Bronchial epithelial cell (primary cell): ENCODE measurements around the gene RNF138. TPM values are rescaled to one million over a fixed set of nuclear protein-coding genes. Genes with fewer than 3 reads are reported as not detected.
"Not testable (repeated sequence)": the region's sequence is repeated elsewhere in the genome, so short reads cannot be mapped to it uniquely, and the experiment has no call there.

Experiments used
- DNase-seq: peaks from one replicate; pipeline ENCODE4 v3.0.0-alpha.2; 2010; ENCODE audit warnings: low read depth
- FAIRE-seq: peaks from 2 replicates; lab custom pipeline; 2011; peaks lifted over from hg19 to GRCh38; lab: Jason Lieb, UNC
- H3K27me3 ChIP-seq: 2 replicates; pipeline ENCODE4 v1.5.1; 2011; ENCODE audit warnings: low read length; ENCODE audit not compliant: control insufficient read depth, insufficient read depth
- H3K36me3 ChIP-seq: 2 replicates; pipeline ENCODE4 v1.5.1; 2011; ENCODE audit warnings: low read length; ENCODE audit not compliant: control insufficient read depth, insufficient read depth
- H3K4me3 ChIP-seq: 2 replicates; pipeline ENCODE4 v1.5.1; 2011; ENCODE audit warnings: mild to moderate bottlenecking, low read depth, low read length, control low read depth
- total RNA-seq: library from RNA; depleted of rRNA; stranded (reverse); fragments of >200 nt; gene quantifications from 2 replicates; pipeline ENCODE4 v1.2.1, GENCODE V29; 2014
- TF ChIP-seq, protein P1 (sequence below): IDR thresholded peaks from 2 replicates; pipeline ENCODE4 v1.5.1; 2011; ENCODE audit warnings: mild to moderate bottlenecking, moderate library complexity, low read length, control low read depth, inconsistent platforms; ENCODE audit not compliant: insufficient read depth, severe bottlenecking

The RNF138 gene
- total RNA-seq, 1 donor from 2014 or later = 18.2 TPM

DNA sequence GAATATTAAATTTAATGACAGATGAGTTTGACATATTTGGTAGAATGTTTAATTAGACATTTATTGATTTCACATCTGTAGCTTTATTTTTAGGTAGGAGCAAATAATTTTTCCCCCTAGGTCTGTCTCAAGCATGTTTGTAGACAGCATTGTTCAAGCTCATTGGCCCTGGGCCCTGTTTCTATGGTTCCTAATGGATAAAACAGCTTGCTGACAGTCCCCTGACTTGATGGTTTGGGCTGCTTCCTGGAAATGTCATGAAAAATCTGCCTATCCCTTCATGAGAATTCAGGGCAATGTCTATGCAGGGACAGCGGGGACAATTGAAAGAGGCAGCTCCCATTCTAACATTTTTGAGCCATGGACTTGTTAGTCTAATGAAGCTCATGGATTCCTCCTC lies 83.6 kb downstream of the RNF138 start:
- Histone ChIP-seq H3K36me3 (no peaks in the 10 kb centered on the region), H3K4me3 (no peak overlapping the region), H3K27me3 (no peaks in the 10 kb centered on the region)
- FAIRE-seq (no peak), DNase-seq (no peak)
- TF ChIP-seq, protein P1, sequence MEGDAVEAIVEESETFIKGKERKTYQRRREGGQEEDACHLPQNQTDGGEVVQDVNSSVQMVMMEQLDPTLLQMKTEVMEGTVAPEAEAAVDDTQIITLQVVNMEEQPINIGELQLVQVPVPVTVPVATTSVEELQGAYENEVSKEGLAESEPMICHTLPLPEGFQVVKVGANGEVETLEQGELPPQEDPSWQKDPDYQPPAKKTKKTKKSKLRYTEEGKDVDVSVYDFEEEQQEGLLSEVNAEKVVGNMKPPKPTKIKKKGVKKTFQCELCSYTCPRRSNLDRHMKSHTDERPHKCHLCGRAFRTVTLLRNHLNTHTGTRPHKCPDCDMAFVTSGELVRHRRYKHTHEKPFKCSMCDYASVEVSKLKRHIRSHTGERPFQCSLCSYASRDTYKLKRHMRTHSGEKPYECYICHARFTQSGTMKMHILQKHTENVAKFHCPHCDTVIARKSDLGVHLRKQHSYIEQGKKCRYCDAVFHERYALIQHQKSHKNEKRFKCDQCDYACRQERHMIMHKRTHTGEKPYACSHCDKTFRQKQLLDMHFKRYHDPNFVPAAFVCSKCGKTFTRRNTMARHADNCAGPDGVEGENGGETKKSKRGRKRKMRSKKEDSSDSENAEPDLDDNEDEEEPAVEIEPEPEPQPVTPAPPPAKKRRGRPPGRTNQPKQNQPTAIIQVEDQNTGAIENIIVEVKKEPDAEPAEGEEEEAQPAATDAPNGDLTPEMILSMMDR = no peak

DNA sequence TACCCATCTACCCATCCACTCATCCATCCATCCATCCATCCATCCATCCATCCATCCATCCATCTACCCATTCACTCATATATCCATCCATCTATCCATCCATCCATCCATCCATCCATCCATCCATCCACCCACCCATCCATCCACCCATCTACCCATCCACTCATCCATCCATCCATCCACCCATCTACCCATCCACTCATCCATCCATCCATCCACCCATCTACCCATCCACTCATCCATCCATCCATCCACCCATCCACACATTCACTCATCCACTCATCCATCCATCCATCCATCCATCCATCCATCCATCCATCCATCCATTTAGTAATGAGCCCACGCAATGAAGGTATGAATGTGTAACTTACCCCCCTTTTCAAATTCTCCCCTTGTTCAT lies 85.1 kb downstream of the RNF138 start:
- H3K27me3 ChIP-seq, FAIRE-seq, DNase-seq, H3K36me3 ChIP-seq, H3K4me3 ChIP-seq: not testable (repeated sequence)

DNA sequence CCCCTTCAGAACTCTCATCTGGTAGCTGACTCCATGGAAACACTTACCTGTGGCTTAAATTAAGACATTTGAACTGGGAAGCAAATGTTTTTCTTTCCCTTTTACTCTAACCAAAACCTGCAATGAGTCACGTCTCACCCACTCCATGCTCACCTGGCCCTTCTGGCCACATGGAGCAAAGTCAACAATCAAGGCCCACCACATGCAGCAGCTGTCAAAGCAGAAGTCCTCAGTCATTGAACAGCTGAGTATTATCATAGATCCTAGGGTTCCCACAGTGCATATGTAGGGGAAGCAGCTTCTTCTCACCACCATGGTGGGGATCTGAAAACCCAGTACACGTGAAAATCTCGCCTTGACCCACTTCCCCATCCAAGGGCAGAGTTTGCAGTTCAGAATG lies 85.9 kb downstream of the RNF138 start:
- DNase-seq (no peak), FAIRE-seq (no peak)
- Histone ChIP-seq H3K4me3 (no peak overlapping the region), H3K36me3 (no peaks in the 10 kb centered on the region), H3K27me3 (no peaks in the 10 kb centered on the region)
- TF ChIP-seq, protein P1 = no peak

Other genes starting within 250 kb of the RNF138 start
- gene TRAPPC8, start 148.7 kb upstream of the RNF138 start, total RNA-seq = 37.4 and 37.9 TPM in 2 replicates
- 0.90 and 1.3 TPM in 2 replicates for gene RNF125, start 73.0 kb upstream of the RNF138 start, total RNA-seq
- not detected in 2 replicates for gene MEP1B, start 98.2 kb downstream of the RNF138 start, total RNA-seq